Measurements from ENCODE around the gene TEX14.

- TF ChIP-seq CTCF (IDR thresholded peaks at IDR 0.05) (no peak), POLR2A (IDR thresholded peaks at IDR 0.05) (no peak), POLR2AphosphoS5 (IDR thresholded peaks at IDR 0.05) (no peak)
These were observed 23.3 kb downstream of the TEX14 start for GRCh38 chr17:58668598-58668935.
